OCI-LY7 (cell line): Measurements from ENCODE around the gene SMARCAL1.

ENCODE experiments used
- EZH2phosphoT487 ChIP-seq: fragments of 200-600 bp; sonication (generic); IDR thresholded peaks from 2 replicates; pipeline ENCODE4 v1.6.1; 2018; ENCODE audit warnings: low read depth, borderline replicate concordance, mild to moderate bottlenecking, mixed run types, antibody characterized with exemption, low read length, moderate library complexity, mixed read lengths
- TF ChIP-seq, protein P1 (sequence below): fragments of 200-600 bp; sonication (generic); conservative IDR thresholded peaks from 2 replicates; pipeline ENCODE4 v1.5.1; 2014; ENCODE audit warnings: mild to moderate bottlenecking, antibody characterized with exemption, low read length, moderate library complexity, mixed read lengths

DNA sequence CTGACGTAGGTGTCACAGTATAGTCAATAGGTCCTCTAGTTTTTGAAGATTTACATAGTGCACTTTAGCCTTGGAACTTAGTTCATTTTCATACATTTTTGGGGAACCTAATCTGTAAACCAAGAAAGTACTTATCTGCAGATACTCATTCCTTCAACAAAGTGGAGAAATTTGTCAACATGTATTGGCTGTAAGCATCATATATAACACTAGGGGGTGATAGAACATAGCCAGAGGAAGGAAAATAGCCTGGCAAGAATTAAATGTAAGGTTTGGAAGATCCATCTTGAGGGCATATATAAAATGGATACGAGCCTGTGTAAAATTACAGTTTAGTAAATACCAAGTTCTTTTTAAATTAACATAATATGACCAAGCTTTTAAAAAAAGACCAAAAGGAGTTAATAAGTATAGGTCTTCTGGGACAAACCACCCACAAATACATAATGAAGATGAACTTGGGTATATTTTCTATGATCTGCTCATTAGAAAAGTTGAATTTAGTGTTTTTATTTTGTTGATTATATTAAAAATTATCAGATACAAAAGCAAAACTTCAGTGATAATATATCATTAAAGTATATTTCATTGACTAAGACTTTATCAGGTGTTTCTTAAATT, 104.6 kb downstream of the SMARCAL1 start:
- TF ChIP-seq, protein P1, sequence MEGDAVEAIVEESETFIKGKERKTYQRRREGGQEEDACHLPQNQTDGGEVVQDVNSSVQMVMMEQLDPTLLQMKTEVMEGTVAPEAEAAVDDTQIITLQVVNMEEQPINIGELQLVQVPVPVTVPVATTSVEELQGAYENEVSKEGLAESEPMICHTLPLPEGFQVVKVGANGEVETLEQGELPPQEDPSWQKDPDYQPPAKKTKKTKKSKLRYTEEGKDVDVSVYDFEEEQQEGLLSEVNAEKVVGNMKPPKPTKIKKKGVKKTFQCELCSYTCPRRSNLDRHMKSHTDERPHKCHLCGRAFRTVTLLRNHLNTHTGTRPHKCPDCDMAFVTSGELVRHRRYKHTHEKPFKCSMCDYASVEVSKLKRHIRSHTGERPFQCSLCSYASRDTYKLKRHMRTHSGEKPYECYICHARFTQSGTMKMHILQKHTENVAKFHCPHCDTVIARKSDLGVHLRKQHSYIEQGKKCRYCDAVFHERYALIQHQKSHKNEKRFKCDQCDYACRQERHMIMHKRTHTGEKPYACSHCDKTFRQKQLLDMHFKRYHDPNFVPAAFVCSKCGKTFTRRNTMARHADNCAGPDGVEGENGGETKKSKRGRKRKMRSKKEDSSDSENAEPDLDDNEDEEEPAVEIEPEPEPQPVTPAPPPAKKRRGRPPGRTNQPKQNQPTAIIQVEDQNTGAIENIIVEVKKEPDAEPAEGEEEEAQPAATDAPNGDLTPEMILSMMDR, result peak; percentile 91
- TF ChIP-seq EZH2phosphoT487, result no peak
